ENCODE measurements around the gene GPS2.
A peak's percentile ranks its signal among the peaks of the same experiment; 100 is the strongest.

DNA sequence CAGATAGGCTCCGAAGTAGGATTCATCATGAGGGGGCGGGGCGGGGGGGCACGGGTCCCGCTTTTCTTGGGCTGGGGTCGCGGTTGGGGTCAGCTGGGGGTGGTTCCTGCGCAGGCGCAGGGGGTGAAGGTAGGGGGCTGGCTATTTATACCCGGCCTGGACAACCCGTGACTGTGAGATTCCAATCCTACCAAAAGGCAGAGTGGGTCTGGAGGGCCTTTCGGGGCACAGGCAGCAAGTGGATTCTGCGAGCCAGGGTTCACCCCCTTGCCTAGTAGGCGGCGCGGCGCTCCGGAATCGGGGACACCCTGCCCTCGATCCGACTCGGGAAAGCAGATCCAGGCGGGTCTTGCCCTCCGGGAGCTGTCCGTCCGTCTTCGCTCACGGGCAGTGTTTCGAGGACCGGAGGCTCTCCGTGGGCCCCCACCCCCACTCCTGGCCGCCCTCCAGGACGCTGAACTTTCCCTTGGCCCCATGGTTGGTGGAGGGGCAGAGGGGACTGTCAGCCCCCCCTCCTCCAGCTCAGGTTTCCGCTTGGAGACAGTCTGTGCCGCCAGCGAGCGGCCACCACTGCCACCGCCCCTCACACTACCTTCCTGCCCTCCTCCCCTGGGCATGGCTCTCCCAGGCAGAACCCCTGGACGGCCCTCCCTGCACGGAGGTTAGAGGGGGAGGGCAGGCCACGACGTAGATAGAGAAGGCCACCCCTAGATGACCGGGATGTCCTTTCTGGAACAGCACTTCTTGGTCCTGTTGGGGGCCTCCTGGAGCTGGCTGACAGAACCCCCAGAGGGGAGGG lies 33.0 kb downstream of the GPS2 start:
- TF ChIP-seq, protein P1, sequence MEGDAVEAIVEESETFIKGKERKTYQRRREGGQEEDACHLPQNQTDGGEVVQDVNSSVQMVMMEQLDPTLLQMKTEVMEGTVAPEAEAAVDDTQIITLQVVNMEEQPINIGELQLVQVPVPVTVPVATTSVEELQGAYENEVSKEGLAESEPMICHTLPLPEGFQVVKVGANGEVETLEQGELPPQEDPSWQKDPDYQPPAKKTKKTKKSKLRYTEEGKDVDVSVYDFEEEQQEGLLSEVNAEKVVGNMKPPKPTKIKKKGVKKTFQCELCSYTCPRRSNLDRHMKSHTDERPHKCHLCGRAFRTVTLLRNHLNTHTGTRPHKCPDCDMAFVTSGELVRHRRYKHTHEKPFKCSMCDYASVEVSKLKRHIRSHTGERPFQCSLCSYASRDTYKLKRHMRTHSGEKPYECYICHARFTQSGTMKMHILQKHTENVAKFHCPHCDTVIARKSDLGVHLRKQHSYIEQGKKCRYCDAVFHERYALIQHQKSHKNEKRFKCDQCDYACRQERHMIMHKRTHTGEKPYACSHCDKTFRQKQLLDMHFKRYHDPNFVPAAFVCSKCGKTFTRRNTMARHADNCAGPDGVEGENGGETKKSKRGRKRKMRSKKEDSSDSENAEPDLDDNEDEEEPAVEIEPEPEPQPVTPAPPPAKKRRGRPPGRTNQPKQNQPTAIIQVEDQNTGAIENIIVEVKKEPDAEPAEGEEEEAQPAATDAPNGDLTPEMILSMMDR (IDR thresholded peaks at IDR 0.05), result no peak
- TF ChIP-seq POLR2A (IDR thresholded peaks at IDR 0.05) (no peak), POLR2AphosphoS5 (IDR thresholded peaks at IDR 0.05; ENCODE audit: insufficient read depth in 1 of 2, low read depth in 1 of 2) (peak in 1 of 2 donors; percentile 23)

Data from vagina (tissue), 2 donors.